BJ (cell line): ENCODE measurements around the gene KDM2A. TPM values are rescaled to one million over a fixed set of nuclear protein-coding genes. Genes with fewer than 3 reads are reported as not detected.
"Not testable (repeated sequence)": the region's sequence is repeated elsewhere in the genome, so short reads cannot be mapped to it uniquely, and the experiment has no call there.

Source experiments
- CTCF ChIA-PET: fragments of 350-600 bp; formaldehyde crosslinking; extraction: SDS; loops from one replicate; lab custom pipeline; 2021; ENCODE audit warnings: antibody characterized with exemption, inconsistent platforms; lab: Yijun Ruan, JAX
- POLR2A ChIA-PET: fragments of 300-600 bp; sonication (Branson Sonifier 250); formaldehyde crosslinking; extraction: SDS; loops from one replicate; lab custom pipeline; 2021; ENCODE audit warnings: antibody characterized with exemption; lab: Charles Lee
- DNase-seq: peaks from one replicate; pipeline ENCODE4 v3.0.0-alpha.2; 2011; ENCODE audit warnings: low read depth
- H3K27me3 ChIP-seq: 2 replicates; pipeline ENCODE4 v1.6.0; 2011; ENCODE audit warnings: low read length; ENCODE audit not compliant: control insufficient read depth, insufficient read depth
- H3K36me3 ChIP-seq: 2 replicates; pipeline ENCODE4 v1.5.1; 2011; ENCODE audit warnings: low read length; ENCODE audit not compliant: control insufficient read depth, insufficient read depth
- H3K4me3 ChIP-seq: 2 replicates; pipeline ENCODE4 v1.5.1; 2011; ENCODE audit warnings: low read depth, mild to moderate bottlenecking, control low read depth, low read length
- CTCF ChIP-seq: IDR thresholded peaks from 2 replicates; pipeline ENCODE4 v1.5.1; 2011; ENCODE audit warnings: low read depth, mild to moderate bottlenecking, control low read depth, inconsistent platforms, low read length, moderate library complexity; ENCODE audit not compliant: insufficient read depth
- polyA plus RNA-seq: library from polyadenylated mRNA; depleted of rRNA; stranded (reverse); fragments of >200 nt; gene quantifications from 2 replicates; pipeline ENCODE4 v1.2.3, GENCODE V29; 2011

Gene KDM2A
- polyA plus RNA-seq, 1 experiment = 63.5 TPM

GRCh38 chr11:67233584-67234190 lies 114.6 kb downstream of the KDM2A start:
- CTCF ChIA-PET = interaction anchor here (0.6 to 1.6 kb wide), 3 partner anchors 25 to 161 kb away, joined by 3 to 4 read pairs (median 3); no protein-coding TSS in a partner anchor
- Histone ChIP-seq H3K27me3 (no peaks in the 10 kb centered on the region), H3K4me3 (no peak overlapping the region), H3K36me3 (peaks cover 8% of the 10 kb centered on the region)
- no peak for DNase-seq
- POLR2A ChIA-PET = no interaction called here
- TF ChIP-seq CTCF = no peak

DNA sequence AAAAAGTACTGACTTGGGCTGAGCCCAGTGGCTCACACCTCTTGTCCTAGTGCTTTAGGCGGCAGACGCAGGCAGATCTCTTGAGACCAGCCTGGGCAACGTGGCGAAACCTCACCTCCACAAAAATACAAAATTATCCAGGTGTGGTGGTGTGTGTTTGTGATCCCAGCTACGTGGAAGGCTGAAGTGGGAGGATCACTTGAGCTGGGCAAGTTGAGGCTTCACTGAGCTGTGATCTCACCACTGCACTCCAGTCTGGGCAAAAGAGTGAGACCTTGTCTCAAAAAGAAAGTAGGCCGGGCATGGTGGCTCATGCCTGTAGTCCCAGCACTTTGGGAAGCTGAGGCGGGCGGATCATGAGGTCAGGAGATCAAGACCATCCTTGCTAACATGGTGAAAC lies 115.5 kb downstream of the KDM2A start:
- H3K4me3 ChIP-seq, H3K36me3 ChIP-seq, POLR2A ChIA-PET, H3K27me3 ChIP-seq, DNase-seq: not testable (repeated sequence)
- CTCF ChIA-PET = interaction anchor here (0.6 to 1.6 kb wide), 3 partner anchors 26 to 160 kb away, joined by 3 to 4 read pairs (median 3); no protein-coding TSS in a partner anchor

DNA sequence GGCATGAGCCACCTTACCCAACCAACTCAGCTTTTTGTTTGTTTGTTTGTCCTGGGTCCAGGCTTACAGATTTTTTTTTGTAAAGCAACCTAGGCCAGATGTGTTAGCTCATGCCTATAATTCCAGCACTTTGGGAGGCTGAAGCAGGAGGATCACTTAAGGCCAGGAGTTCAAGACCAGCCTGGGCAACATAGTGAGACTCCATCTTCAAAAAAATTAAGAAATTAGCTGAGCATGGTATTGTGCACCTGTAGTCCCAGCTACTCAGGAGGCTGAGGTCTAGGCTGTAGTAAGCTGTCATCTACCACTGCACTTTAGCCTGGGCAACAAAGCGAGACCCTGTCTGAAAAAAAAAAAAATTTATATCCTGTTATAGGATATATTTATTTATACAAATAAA lies 118.5 kb downstream of the KDM2A start:
- no peak for TF ChIP-seq CTCF
- ChIA-PET POLR2A (no interaction called here), CTCF (interaction anchor here (1.0 to 1.7 kb wide), 2 partner anchors 24 to 46 kb away, joined by 3 to 5 read pairs; no protein-coding TSS in a partner anchor)
- DNase-seq = no peak
- Histone ChIP-seq H3K4me3 (no peak overlapping the region), H3K36me3 (peaks cover 1% of the 10 kb centered on the region; the same call in 1 of the 2 replicates), H3K27me3 (no peaks in the 10 kb centered on the region)

GRCh38 chr11:67238894-67239782 lies 120.1 kb downstream of the KDM2A start:
- POLR2A ChIA-PET = interaction anchor here (1.2 kb wide), 1 partner anchor 9 kb away, joined by 7 read pairs; no protein-coding TSS in a partner anchor
- peaks cover 1% of the 10 kb centered on the region; the same call in 1 of the 2 replicates for H3K36me3 ChIP-seq
- H3K4me3 ChIP-seq = no peak overlapping the region
- DNase-seq = no peak
- no peak for TF ChIP-seq CTCF
- CTCF ChIA-PET = interaction anchor here (0.7 to 3.2 kb wide), 7 partner anchors 9 to 355 kb away, joined by 3 to 15 read pairs (median 3); no protein-coding TSS in a partner anchor
- H3K27me3 ChIP-seq = no peaks in the 10 kb centered on the region

GRCh38 chr11:67239783-67240575 lies 120.9 kb downstream of the KDM2A start:
- no peaks in the 10 kb centered on the region for H3K27me3 ChIP-seq
- peak; percentile 36; the same call in 1 of the 2 replicates for TF ChIP-seq CTCF
- peaks cover 4% of the 10 kb centered on the region; the same call in 1 of the 2 replicates for H3K36me3 ChIP-seq
- peak overlapping the region; percentile 54 for H3K4me3 ChIP-seq
- peak; percentile 96 for DNase-seq
- ChIA-PET CTCF (interaction anchor here (0.7 to 3.2 kb wide), 6 partner anchors 10 to 159 kb away, joined by 3 to 15 read pairs (median 4); no protein-coding TSS in a partner anchor), POLR2A (interaction anchor here (1.2 kb wide), 1 partner anchor 9 kb away, joined by 7 read pairs; no protein-coding TSS in a partner anchor)
